GM23248 (cell line): ENCODE measurements around the gene P2RX2.

Experiments used
- EZH2 ChIP-seq: fragments of 200-600 bp; sonication (generic); IDR thresholded peaks from 2 replicates; pipeline ENCODE4 v1.6.1; 2018; ENCODE audit warnings: antibody characterized with exemption, mild to moderate bottlenecking; ENCODE audit not compliant: insufficient read depth, poor library complexity, severe bottlenecking
- EZH2phosphoT487 ChIP-seq: fragments of 200-600 bp; sonication (generic); IDR thresholded peaks from 2 replicates; pipeline ENCODE4 v1.6.1; 2018; ENCODE audit warnings: antibody characterized with exemption, moderate library complexity, mild to moderate bottlenecking, low read depth; ENCODE audit not compliant: insufficient read depth

DNA sequence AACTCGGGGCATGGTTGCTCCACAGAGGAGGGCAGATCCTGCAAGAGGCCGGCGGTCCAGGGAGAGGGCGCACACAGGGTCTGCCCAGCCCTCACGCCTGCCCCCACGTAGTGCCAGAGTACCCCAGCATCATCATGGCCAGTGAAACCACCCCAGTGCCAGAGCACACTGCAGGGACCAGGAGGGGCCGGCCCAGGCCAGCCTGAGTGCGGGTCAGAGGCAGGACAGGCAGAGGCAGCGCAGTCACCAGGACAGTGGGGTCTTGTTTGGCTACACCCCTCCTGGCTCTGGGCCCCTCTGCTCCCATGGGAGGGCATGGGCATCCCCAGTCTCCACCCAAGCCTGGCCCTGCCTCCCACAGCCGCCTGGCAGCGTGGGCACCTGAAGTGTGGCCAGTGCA, 42.9 kb upstream of the P2RX2 start:
- TF ChIP-seq EZH2 (no peak), EZH2phosphoT487 (no peak)
